ENCODE measurements around the gene DUS2.

DNA sequence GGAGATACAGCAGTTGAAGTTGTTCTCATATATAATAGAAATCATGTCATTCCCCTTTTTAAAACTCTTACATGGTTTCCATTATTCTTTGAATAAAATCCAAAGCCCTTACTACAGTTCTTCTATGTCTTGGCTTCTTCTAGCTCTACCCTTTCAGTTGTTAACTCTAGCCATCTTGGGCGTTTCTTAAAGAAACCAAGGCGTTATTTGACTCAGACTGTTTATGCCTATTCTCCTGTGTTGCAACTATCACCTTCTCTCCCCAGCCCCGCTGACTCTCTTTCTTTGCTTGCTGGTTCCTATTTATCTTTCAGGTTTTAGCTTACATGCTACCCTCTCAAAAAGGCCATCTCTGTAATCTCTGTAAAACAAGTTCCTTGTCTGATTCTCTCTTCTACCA is 94.8 kb downstream of the DUS2 start:
- TF ChIP-seq, protein P1, sequence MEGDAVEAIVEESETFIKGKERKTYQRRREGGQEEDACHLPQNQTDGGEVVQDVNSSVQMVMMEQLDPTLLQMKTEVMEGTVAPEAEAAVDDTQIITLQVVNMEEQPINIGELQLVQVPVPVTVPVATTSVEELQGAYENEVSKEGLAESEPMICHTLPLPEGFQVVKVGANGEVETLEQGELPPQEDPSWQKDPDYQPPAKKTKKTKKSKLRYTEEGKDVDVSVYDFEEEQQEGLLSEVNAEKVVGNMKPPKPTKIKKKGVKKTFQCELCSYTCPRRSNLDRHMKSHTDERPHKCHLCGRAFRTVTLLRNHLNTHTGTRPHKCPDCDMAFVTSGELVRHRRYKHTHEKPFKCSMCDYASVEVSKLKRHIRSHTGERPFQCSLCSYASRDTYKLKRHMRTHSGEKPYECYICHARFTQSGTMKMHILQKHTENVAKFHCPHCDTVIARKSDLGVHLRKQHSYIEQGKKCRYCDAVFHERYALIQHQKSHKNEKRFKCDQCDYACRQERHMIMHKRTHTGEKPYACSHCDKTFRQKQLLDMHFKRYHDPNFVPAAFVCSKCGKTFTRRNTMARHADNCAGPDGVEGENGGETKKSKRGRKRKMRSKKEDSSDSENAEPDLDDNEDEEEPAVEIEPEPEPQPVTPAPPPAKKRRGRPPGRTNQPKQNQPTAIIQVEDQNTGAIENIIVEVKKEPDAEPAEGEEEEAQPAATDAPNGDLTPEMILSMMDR (IDR thresholded peaks at IDR 0.05) = no peak
- TF ChIP-seq POLR2A (IDR thresholded peaks at IDR 0.05) = no peak
